CD14-positive monocyte (primary cell): Measurements from ENCODE around the gene PRMT9. TPM values are rescaled to one million over a fixed set of nuclear protein-coding genes. Genes with fewer than 3 reads are reported as not detected.

Experiments used
- DNase-seq, 3 donors: peaks; one replicate each; pipeline ENCODE4 v3.0.0-alpha.2; 2011 to 2022
- H2AFZ ChIP-seq: 2 replicates; pipeline ENCODE4 v1.6.0; 2012; ENCODE audit warnings: mild to moderate bottlenecking, low read depth, low read length, inconsistent platforms; ENCODE audit not compliant: insufficient read depth, poor library complexity, severe bottlenecking
- H3K27ac ChIP-seq, 2 donors: 1 replicate in 1 of 2; 2 replicates in 1 of 2; pipeline ENCODE4 v1.5.1; 2012 to 2013; ENCODE audit warnings: low read length in 2 of 2, control low read depth in 1 of 2, inconsistent platforms in 1 of 2, low read depth in 1 of 2, mild to moderate bottlenecking in 1 of 2
- H3K27me3 ChIP-seq, 2 donors: one replicate each; pipeline versions ENCODE4 v1.6.0 to v1.6.1; 2011 to 2013; ENCODE audit warnings: low read length in 2 of 2; ENCODE audit not compliant: control insufficient read depth in 2 of 2, insufficient read depth in 2 of 2
- H3K36me3 ChIP-seq, 2 donors: replicated peaks in 1 of 2; 1 replicate in 1 of 2; 2 replicates in 1 of 2; pipeline versions ENCODE4 v1.5.1 to v1.6.1; 2012 to 2013; ENCODE audit warnings: low read length in 2 of 2, control low read depth in 1 of 2, inconsistent platforms in 1 of 2, mild to moderate bottlenecking in 1 of 2; ENCODE audit not compliant: insufficient read depth in 2 of 2, control insufficient read depth in 1 of 2
- H3K4me1 ChIP-seq, 2 donors: 1 replicate in 1 of 2; 2 replicates in 1 of 2; pipeline versions ENCODE4 v1.5.1 to v1.6.1; 2012 to 2013; ENCODE audit warnings: low read length in 2 of 2, control low read depth in 1 of 2, inconsistent platforms in 1 of 2, mild to moderate bottlenecking in 1 of 2, moderate library complexity in 1 of 2; ENCODE audit not compliant: insufficient read depth in 2 of 2, control insufficient read depth in 1 of 2
- H3K4me2 ChIP-seq: replicated peaks from 2 replicates; pipeline ENCODE3; 2012; ENCODE audit warnings: low read length, moderate library complexity, mild to moderate bottlenecking; ENCODE audit not compliant: poor library complexity, severe bottlenecking; ENCODE audit errors: extremely low read depth
- H3K4me3 ChIP-seq, 3 experiments: fragments of 200-600 bp in 1 of 3; sonication (generic) in 1 of 3; replicated peaks in 1 of 3; 1 replicate in 2 of 3; 2 replicates in 1 of 3; pipeline ENCODE4 v1.5.1; 2011 to 2013; ENCODE audit warnings: low read length in 3 of 3, mild to moderate bottlenecking in 3 of 3, control low read depth in 2 of 3, low read depth in 2 of 3, inconsistent platforms in 1 of 3, moderate library complexity in 1 of 3
- H3K79me2 ChIP-seq: 2 replicates; pipeline ENCODE4 v1.6.0; 2012; ENCODE audit warnings: mild to moderate bottlenecking, control low read depth, inconsistent platforms, low read length, moderate library complexity; ENCODE audit not compliant: insufficient read depth
- H3K9ac ChIP-seq: 2 replicates; pipeline ENCODE4 v1.6.0; 2017; ENCODE audit warnings: low read length, mild to moderate bottlenecking; ENCODE audit not compliant: insufficient read depth, poor library complexity, severe bottlenecking
- H3K9me3 ChIP-seq, 2 donors: replicated peaks in 1 of 2; 1 replicate in 1 of 2; 2 replicates in 1 of 2; pipeline versions ENCODE4 v1.5.1 to v1.6.1; 2012 to 2013; ENCODE audit warnings: low read length in 2 of 2, control low read depth in 1 of 2; ENCODE audit not compliant: control insufficient read depth in 1 of 2, insufficient read depth in 1 of 2
- H4K20me1 ChIP-seq: 2 replicates; pipeline ENCODE4 v1.6.0; 2012; ENCODE audit warnings: mild to moderate bottlenecking, low read length, control low read depth, moderate library complexity; ENCODE audit not compliant: insufficient read depth
- H3K27ac Mint-ChIP-seq, 7 donors: one replicate each; pipeline ENCODE4 v1.8.0; 2020; ENCODE audit warnings: mild to moderate bottlenecking in 7 of 7, mixed read lengths in 7 of 7, moderate library complexity in 6 of 7, inconsistent platforms in 2 of 7
- H3K27me3 Mint-ChIP-seq, 3 donors: one replicate each; pipeline ENCODE4 v1.8.0; 2021 to 2022; ENCODE audit warnings: low read depth in 3 of 3, mild to moderate bottlenecking in 3 of 3, mixed read lengths in 3 of 3, moderate library complexity in 3 of 3, inconsistent platforms in 1 of 3
- H3K36me3 Mint-ChIP-seq, 2 donors: one replicate each; pipeline ENCODE4 v1.8.0; 2020; ENCODE audit warnings: mixed read lengths in 2 of 2, inconsistent platforms in 1 of 2, mild to moderate bottlenecking in 1 of 2
- H3K4me1 Mint-ChIP-seq: one replicate; pipeline ENCODE4 v1.8.0; 2020; ENCODE audit warnings: mild to moderate bottlenecking, mixed read lengths
- H3K4me3 Mint-ChIP-seq, 2 donors: one replicate each; pipeline ENCODE4 v1.8.0; 2020; ENCODE audit warnings: mild to moderate bottlenecking in 2 of 2, mixed read lengths in 2 of 2, moderate library complexity in 1 of 2
- H3K9me3 Mint-ChIP-seq, 7 donors: one replicate each; pipeline ENCODE4 v1.8.0; 2020 to 2022; ENCODE audit warnings: mixed read lengths in 7 of 7, mild to moderate bottlenecking in 6 of 7, moderate library complexity in 6 of 7, inconsistent platforms in 2 of 7
- WGBS: methylation state at CpG from one replicate; pipeline ENCODE4 v1.1.5; 2013; ENCODE audit warnings: missing lambda C conversion rate; ENCODE audit not compliant: insufficient coverage; 5-methylcytosine and 5-hydroxymethylcytosine counted together
- intact Hi-C, 2 donors: fragments of 100-400 bp; cut with micrococcal nuclease; formaldehyde crosslinking; loops; one replicate each; pipeline versions ENCODE4 v1.15.0 to v1.15.1; 2023
- polyA plus RNA-seq, 3 donors: library from polyadenylated mRNA; depleted of rRNA in 1 of 3; unstranded in 2 of 3; stranded (reverse) in 1 of 3; fragments of 300-500 nt in 2 of 3; fragments of >200 nt in 1 of 3; fragmentation: Illumina TruSeq in 2 of 3; gene quantifications; 1 replicate in 2 of 3; 2 replicates in 1 of 3; pipeline ENCODE4 v1.2.3, GENCODE V29; 2012 to 2021
- TF ChIP-seq, protein P1 (sequence below): fragments of 200-600 bp; IDR thresholded peaks from one replicate; pipeline ENCODE4 v1.8.0; 2022; ENCODE audit warnings: antibody characterized with exemption, mild to moderate bottlenecking

PRMT9 gene
- polyA plus RNA-seq, 3 donors: 1.6 to 4.6 (median 2.0) TPM

DNA sequence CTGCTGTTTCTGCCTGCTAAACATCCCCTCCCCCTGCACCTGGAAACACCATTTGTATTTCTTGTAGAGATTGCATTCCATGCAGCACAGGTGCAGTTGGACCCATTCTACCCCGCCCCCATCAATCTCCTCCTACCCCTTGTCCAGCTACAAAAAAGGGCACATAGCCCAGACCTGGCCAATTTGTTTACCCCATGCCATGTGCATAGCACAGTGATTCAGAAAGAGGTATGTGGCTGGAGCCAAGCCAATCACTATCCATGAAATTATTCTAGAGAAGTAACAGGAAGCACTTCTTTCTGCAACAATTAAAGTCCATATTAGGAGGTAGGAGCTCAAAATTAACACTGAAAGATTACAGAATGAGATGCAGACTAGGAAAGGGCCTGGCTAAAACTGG lies 87.0 kb downstream of the PRMT9 start:
- H3K27me3 Mint-ChIP-seq: peaks cover 3 to 8% (median 4%) of the 10 kb centered on the region in 3 donors
- TF ChIP-seq, protein P1, sequence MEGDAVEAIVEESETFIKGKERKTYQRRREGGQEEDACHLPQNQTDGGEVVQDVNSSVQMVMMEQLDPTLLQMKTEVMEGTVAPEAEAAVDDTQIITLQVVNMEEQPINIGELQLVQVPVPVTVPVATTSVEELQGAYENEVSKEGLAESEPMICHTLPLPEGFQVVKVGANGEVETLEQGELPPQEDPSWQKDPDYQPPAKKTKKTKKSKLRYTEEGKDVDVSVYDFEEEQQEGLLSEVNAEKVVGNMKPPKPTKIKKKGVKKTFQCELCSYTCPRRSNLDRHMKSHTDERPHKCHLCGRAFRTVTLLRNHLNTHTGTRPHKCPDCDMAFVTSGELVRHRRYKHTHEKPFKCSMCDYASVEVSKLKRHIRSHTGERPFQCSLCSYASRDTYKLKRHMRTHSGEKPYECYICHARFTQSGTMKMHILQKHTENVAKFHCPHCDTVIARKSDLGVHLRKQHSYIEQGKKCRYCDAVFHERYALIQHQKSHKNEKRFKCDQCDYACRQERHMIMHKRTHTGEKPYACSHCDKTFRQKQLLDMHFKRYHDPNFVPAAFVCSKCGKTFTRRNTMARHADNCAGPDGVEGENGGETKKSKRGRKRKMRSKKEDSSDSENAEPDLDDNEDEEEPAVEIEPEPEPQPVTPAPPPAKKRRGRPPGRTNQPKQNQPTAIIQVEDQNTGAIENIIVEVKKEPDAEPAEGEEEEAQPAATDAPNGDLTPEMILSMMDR: no peak
- peaks cover 0 to 2% (median 0%) of the 10 kb centered on the region in 7 donors for H3K9me3 Mint-ChIP-seq
- H3K9me3 ChIP-seq: no peaks in the 10 kb centered on the region
- WGBS: no CpG with 5 or more reads among the region's 1 CpG
- H3K36me3 ChIP-seq: no peaks in the 10 kb centered on the region
- intact Hi-C loops: no loop called here
- H3K79me2 ChIP-seq: no peaks in the 10 kb centered on the region
- H2AFZ ChIP-seq: no peak overlapping the region
- no peaks in the 10 kb centered on the region for H3K4me1 ChIP-seq
- no peak overlapping the region for H3K4me2 ChIP-seq
- H3K4me1 Mint-ChIP-seq: no peaks in the 10 kb centered on the region
- no peaks in the 10 kb centered on the region for H3K36me3 Mint-ChIP-seq
- no peak overlapping the region for H3K4me3 Mint-ChIP-seq
- no peak overlapping the region for H3K27ac ChIP-seq
- H4K20me1 ChIP-seq: no peaks in the 10 kb centered on the region
- H3K27me3 ChIP-seq: no peaks in the 10 kb centered on the region
- H3K9ac ChIP-seq: no peak overlapping the region
- H3K4me3 ChIP-seq: no peak overlapping the region
- no peak for DNase-seq
- H3K27ac Mint-ChIP-seq: no peak overlapping the region

DNA sequence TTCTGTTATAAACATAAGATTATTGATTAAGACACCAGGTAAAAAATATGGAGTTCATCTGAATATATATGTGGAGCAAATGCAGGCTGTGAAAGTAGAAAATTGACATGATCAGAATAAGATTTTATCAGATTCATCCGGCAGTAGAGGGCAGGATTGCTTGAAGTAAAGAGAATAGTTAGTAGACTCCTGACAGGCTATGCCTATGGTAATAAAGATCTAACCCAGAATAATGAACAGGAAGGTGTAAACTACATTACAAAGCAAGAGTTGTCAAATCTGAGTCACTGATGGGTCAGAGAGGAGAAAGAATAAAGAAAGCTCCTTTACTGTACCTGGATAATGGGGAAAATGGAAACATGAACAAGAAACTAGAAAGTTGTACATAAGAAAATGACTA lies 87.6 kb downstream of the PRMT9 start:
- no peak overlapping the region for H3K27ac Mint-ChIP-seq
- intact Hi-C loops: no loop called here
- no peak overlapping the region for H3K27ac ChIP-seq
- H2AFZ ChIP-seq: no peak overlapping the region
- peaks cover 0 to 2% (median 0%) of the 10 kb centered on the region in 7 donors for H3K9me3 Mint-ChIP-seq
- TF ChIP-seq, protein P1: no peak
- no peaks in the 10 kb centered on the region for H3K27me3 ChIP-seq
- peaks cover 3 to 6% (median 4%) of the 10 kb centered on the region in 3 donors for H3K27me3 Mint-ChIP-seq
- no CpG with 5 or more reads among the region's 1 CpG for WGBS
- no peaks in the 10 kb centered on the region for H3K4me1 ChIP-seq
- H3K4me3 Mint-ChIP-seq: no peak overlapping the region
- H3K4me2 ChIP-seq: no peak overlapping the region
- no peaks in the 10 kb centered on the region for H3K36me3 ChIP-seq
- no peaks in the 10 kb centered on the region for H3K4me1 Mint-ChIP-seq
- H3K36me3 Mint-ChIP-seq: no peaks in the 10 kb centered on the region
- no peaks in the 10 kb centered on the region for H4K20me1 ChIP-seq
- H3K4me3 ChIP-seq: no peak overlapping the region
- H3K9ac ChIP-seq: no peak overlapping the region
- no peaks in the 10 kb centered on the region for H3K9me3 ChIP-seq
- H3K79me2 ChIP-seq: no peaks in the 10 kb centered on the region
- no peak for DNase-seq
